ENCODE results near the gene ALDH1A1.
A peak's percentile ranks its signal among the peaks of the same experiment; 100 is the strongest.
"Not testable (repeated sequence)": the region's sequence is repeated elsewhere in the genome, so short reads cannot be mapped to it uniquely, and the experiment has no call there.

The ALDH1A1 gene

DNA sequence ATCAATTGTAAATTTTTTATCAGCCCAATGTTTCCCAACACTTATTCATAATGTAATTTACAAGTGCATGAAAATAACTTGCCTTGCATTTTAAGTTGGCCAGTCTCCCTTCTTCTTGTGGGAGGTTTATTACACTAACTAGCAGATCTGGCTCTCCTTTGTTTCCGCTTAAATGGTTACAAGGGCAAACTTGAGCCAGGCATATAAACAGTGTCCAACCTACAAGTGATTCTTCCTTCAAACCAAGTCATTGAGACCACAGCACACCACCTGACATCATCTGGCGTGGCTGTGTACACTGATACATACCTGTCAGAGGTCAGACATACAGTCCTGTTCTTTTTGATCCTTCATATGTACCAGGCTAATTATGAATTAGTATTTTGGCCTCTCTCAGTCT, 80.1 kb downstream of the ALDH1A1 start:
- H3K4me1 Mint-ChIP-seq = peaks cover 10% of the 10 kb centered on the region
- no peaks in the 10 kb centered on the region for H3K36me3 Mint-ChIP-seq (ENCODE audit: low read depth)
- DNase-seq = no peak
- H3K4me3 Mint-ChIP-seq = no peak overlapping the region
- TF ChIP-seq, protein P1, sequence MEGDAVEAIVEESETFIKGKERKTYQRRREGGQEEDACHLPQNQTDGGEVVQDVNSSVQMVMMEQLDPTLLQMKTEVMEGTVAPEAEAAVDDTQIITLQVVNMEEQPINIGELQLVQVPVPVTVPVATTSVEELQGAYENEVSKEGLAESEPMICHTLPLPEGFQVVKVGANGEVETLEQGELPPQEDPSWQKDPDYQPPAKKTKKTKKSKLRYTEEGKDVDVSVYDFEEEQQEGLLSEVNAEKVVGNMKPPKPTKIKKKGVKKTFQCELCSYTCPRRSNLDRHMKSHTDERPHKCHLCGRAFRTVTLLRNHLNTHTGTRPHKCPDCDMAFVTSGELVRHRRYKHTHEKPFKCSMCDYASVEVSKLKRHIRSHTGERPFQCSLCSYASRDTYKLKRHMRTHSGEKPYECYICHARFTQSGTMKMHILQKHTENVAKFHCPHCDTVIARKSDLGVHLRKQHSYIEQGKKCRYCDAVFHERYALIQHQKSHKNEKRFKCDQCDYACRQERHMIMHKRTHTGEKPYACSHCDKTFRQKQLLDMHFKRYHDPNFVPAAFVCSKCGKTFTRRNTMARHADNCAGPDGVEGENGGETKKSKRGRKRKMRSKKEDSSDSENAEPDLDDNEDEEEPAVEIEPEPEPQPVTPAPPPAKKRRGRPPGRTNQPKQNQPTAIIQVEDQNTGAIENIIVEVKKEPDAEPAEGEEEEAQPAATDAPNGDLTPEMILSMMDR (IDR thresholded peaks at IDR 0.05) = no peak
- H3K27me3 Mint-ChIP-seq (ENCODE audit: low read depth, poor library complexity) = peaks cover 3% of the 10 kb centered on the region
- peaks cover 11% of the 10 kb centered on the region for H3K9me3 Mint-ChIP-seq
- H3K27ac Mint-ChIP-seq = no peak overlapping the region

GRCh38 chr9:72871685-72872084, 81.2 kb downstream of the ALDH1A1 start:
- Mint-ChIP-seq H3K9me3 (peaks cover 13% of the 10 kb centered on the region), H3K36me3 (ENCODE audit: low read depth) (no peaks in the 10 kb centered on the region), H3K27ac (no peak overlapping the region), H3K27me3 (ENCODE audit: low read depth, poor library complexity) (peaks cover 7% of the 10 kb centered on the region), H3K4me3 (no peak overlapping the region), H3K4me1 (peaks cover 10% of the 10 kb centered on the region)
- TF ChIP-seq, protein P1 (IDR thresholded peaks at IDR 0.05) = no peak
- DNase-seq = no peak

- peaks cover 16% of the 10 kb centered on the region for H3K9me3 Mint-ChIP-seq
- H3K4me3 Mint-ChIP-seq = no peak overlapping the region
- no peaks in the 10 kb centered on the region for H3K36me3 Mint-ChIP-seq (ENCODE audit: low read depth)
- peaks cover 3% of the 10 kb centered on the region for H3K27me3 Mint-ChIP-seq (ENCODE audit: low read depth, poor library complexity)
- peaks cover 22% of the 10 kb centered on the region for H3K4me1 Mint-ChIP-seq
- TF ChIP-seq, protein P1 (IDR thresholded peaks at IDR 0.05) = no peak
- peak overlapping the region; percentile 12 for H3K27ac Mint-ChIP-seq
- DNase-seq = peak; percentile 17
Measured at GRCh38 chr9:72864327-72864726, 88.5 kb downstream of the ALDH1A1 start.

DNA sequence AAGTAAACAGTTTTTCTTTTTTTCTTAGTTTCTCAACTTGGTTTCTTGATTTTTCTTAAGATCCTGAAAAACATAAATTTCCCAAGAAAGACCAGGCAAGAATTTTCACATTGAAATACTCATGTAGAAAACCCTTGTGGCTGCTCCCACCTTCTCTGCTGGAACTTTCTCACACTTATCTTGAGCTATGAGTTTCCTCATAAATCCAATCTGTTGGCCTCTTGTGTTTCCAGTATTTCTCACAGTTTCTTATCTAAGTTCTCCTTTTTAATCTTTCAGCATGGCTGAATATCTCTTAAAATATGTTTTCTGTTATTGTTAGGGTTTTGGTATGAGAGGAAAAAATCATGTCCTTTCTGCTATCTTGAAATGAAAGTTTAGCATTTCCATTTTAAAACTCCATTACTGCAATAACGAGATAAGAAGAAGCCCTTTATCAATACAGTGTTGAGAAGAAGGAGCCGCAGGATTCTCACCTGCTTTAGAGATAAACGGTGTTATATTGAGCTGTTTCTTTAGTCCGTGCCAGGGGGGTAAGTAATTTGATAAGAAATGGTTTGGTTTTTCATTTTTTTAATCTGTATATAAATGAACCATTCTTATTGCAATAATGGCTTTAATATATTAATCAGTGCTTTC, 89.3 kb downstream of the ALDH1A1 start:
- H3K27ac Mint-ChIP-seq = peak overlapping the region; percentile 12
- H3K36me3 Mint-ChIP-seq (ENCODE audit: low read depth) = no peaks in the 10 kb centered on the region
- peaks cover 16% of the 10 kb centered on the region for H3K9me3 Mint-ChIP-seq
- peaks cover 3% of the 10 kb centered on the region for H3K27me3 Mint-ChIP-seq (ENCODE audit: low read depth, poor library complexity)
- DNase-seq = no peak
- peaks cover 24% of the 10 kb centered on the region for H3K4me1 Mint-ChIP-seq
- no peak overlapping the region for H3K4me3 Mint-ChIP-seq
- TF ChIP-seq, protein P1 (IDR thresholded peaks at IDR 0.05) = no peak

DNA sequence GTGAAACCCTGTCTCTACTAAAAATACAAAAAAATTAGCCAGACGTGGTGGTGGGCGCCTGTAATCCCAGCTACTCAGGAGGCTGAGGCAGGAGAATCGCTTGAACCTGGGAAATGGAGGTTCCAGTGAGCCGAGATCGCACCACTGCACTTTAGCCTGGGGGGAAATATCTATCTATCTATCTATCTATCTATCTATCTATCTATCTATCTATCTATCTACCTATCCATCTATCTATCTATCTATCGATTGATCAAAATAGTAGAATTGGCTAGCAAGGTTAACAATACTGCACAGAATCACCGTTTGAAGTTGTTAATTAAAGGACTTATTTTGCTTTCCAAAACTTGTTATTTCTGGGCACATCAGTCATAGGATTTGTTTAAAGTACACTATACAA, 90.1 kb downstream of the ALDH1A1 start:
- H3K36me3 Mint-ChIP-seq (ENCODE audit: low read depth); H3K27ac Mint-ChIP-seq; H3K4me3 Mint-ChIP-seq; H3K27me3 Mint-ChIP-seq (ENCODE audit: low read depth, poor library complexity); DNase-seq: not testable (repeated sequence)
- H3K4me1 Mint-ChIP-seq = peaks cover 32% of the 10 kb centered on the region
- peaks cover 10% of the 10 kb centered on the region for H3K9me3 Mint-ChIP-seq

- Mint-ChIP-seq H3K4me1 (peaks cover 35% of the 10 kb centered on the region), H3K4me3 (no peak overlapping the region), H3K27me3 (ENCODE audit: low read depth, poor library complexity) (no peaks in the 10 kb centered on the region), H3K36me3 (ENCODE audit: low read depth) (no peaks in the 10 kb centered on the region), H3K27ac (peak overlapping the region; percentile 72), H3K9me3 (no peaks in the 10 kb centered on the region)
- TF ChIP-seq, protein P1 (IDR thresholded peaks at IDR 0.05) = no peak
- DNase-seq = peak; percentile 29
Measured at GRCh38 chr9:72858089-72858912, 94.6 kb downstream of the ALDH1A1 start.
